ENCODE results near the gene ZRSR2. TPM values are rescaled to one million over a fixed set of nuclear protein-coding genes. Genes with fewer than 3 reads are reported as not detected.

ZRSR2 gene
- total and polyA plus RNA-seq, 9 of the 15 experiments (the other 6 are each of a cell fraction or from before 2014, with no cell fraction given), result 3.5 to 19.5 (median 8.6) TPM

- TF ChIP-seq WHSC1 (IDR thresholded peaks at IDR 0.05; ENCODE audit: low read length), result no peak
- TF ChIP-seq SP1 (CRISPR knock-in tag; IDR thresholded peaks at IDR 0.05), result peak; percentile 48
- no peak for TF ChIP-seq ZNF780A (CRISPR knock-in tag; IDR thresholded peaks at IDR 0.05)
- peak; percentile 11 to 55; a peak in 2 of 4 replicates for TF ChIP-seq ETV6 (IDR thresholded peaks at IDR 0.05; ENCODE audit: borderline replicate concordance in 1 of 2, low read depth in 2 of 2, low read length in 1 of 2)
- no peak for TF ChIP-seq ETV6 (CRISPR knock-in tag; IDR thresholded peaks at IDR 0.05; ENCODE audit: borderline replicate concordance)
- TF ChIP-seq TOE1 (IDR thresholded peaks at IDR 0.05; ENCODE audit: borderline replicate concordance), result peak; percentile 87; the same call in 1 of the 2 replicates
- no peak for TF ChIP-seq TOE1 (CRISPR knock-in tag; IDR thresholded peaks at IDR 0.05; ENCODE audit: borderline replicate concordance, low read depth)
- TF ChIP-seq NFIX (CRISPR knock-in tag; IDR thresholded peaks at IDR 0.05; ENCODE audit: low read depth), result no peak
- no peak for TF ChIP-seq ZNF318 (IDR thresholded peaks at IDR 0.05; ENCODE audit: borderline replicate concordance in 1 of 2, low read depth in 1 of 2)
- peak; percentile 32; the same call in 1 of the 2 replicates for TF ChIP-seq MBD2 (IDR thresholded peaks at IDR 0.05; ENCODE audit: borderline replicate concordance, low read depth)
- TF ChIP-seq ESRRA (IDR thresholded peaks at IDR 0.05; ENCODE audit: borderline replicate concordance, low read depth), result peak; percentile 52; the same call in 1 of the 2 replicates
- peak; percentile 87 for TF ChIP-seq RAD51 (IDR thresholded peaks at IDR 0.05; ENCODE audit: borderline replicate concordance, low read depth)
- peak; percentile 53; the same call in 1 of the 2 replicates for TF ChIP-seq HNRNPL (IDR thresholded peaks at IDR 0.05; ENCODE audit: low read depth, low read length)
- no peak for TF ChIP-seq CTCF (IDR thresholded peaks at IDR 0.05 in 2 of 3, conservative IDR thresholded peaks at IDR 0.05 in 1 of 3; ENCODE audit: insufficient read depth in 2 of 3, low read depth in 1 of 3, low read length in 3 of 3)
- no peak for TF ChIP-seq SAP30 (IDR thresholded peaks at IDR 0.05; ENCODE audit: borderline replicate concordance, insufficient read depth, low read depth, low read length, poor library complexity, severe bottlenecking)
- no peak for TF ChIP-seq ZNF830 (CRISPR knock-in tag; IDR thresholded peaks at IDR 0.05)
- no peak for TF ChIP-seq KAT7 (CRISPR knock-in tag; IDR thresholded peaks at IDR 0.05; ENCODE audit: borderline replicate concordance)
Observed at GRCh38 chrX:15854712-15855567, 64.7 kb downstream of the ZRSR2 start, which contains the start of gene AP1S2 (continued).
